Stomach (tissue), 9 donors: Measurements from ENCODE around the gene USP8. TPM values are rescaled to one million over a fixed set of nuclear protein-coding genes. Genes with fewer than 3 reads are reported as not detected.

ENCODE experiments used
- DNase-seq, 2 donors: peaks; one replicate each; pipeline versions ENCODE4 v3.0.0 to v3.0.0-alpha.2; 2013 to 2019
- H3K27ac ChIP-seq, 5 donors: fragments of 200-600 bp in 4 of 5; sonication (generic) in 4 of 5; one replicate each; pipeline ENCODE4 v1.5.1; 2013 to 2019; ENCODE audit warnings: mild to moderate bottlenecking in 1 of 5, moderate library complexity in 1 of 5
- H3K27me3 ChIP-seq, 3 donors: fragments of 200-600 bp; sonication (generic); one replicate each; pipeline ENCODE4 v1.5.1; 2017 to 2019; ENCODE audit warnings: mixed run types in 1 of 3
- H3K36me3 ChIP-seq, 4 donors: fragments of 200-600 bp; sonication (generic); 1 replicate in 3 of 4; 2 replicates in 1 of 4; pipeline ENCODE4 v1.5.1; 2016 to 2019
- H3K4me1 ChIP-seq, 4 donors: fragments of 200-600 bp; sonication (generic); one replicate each; pipeline ENCODE4 v1.5.1; 2016 to 2019
- H3K4me3 ChIP-seq, 4 donors: fragments of 200-600 bp; sonication (generic) in 3 of 4; one replicate each; pipeline ENCODE4 v1.5.1; 2016 to 2019; ENCODE audit warnings: mild to moderate bottlenecking in 1 of 4
- H3K9me3 ChIP-seq, 4 donors: fragments of 200-600 bp; sonication (generic); one replicate each; pipeline ENCODE4 v1.5.1; 2016 to 2019
- EP300 ChIP-seq: sonication (generic); formaldehyde crosslinking; IDR thresholded peaks from one replicate; pipeline ENCODE4 v1.6.1; 2017; ENCODE audit warnings: antibody characterized with exemption
- POLR2A ChIP-seq, 4 donors: fragments of 450-650 bp; IDR thresholded peaks; one replicate each; pipeline ENCODE4 v1.6.1; 2016; ENCODE audit warnings: antibody characterized with exemption in 4 of 4, control low read depth in 2 of 4, mild to moderate bottlenecking in 1 of 4, moderate library complexity in 1 of 4
- POLR2AphosphoS5 ChIP-seq, 3 donors: sonication (generic); formaldehyde crosslinking; IDR thresholded peaks; one replicate each; pipeline ENCODE4 v1.6.1; 2016; ENCODE audit warnings: antibody characterized with exemption in 3 of 3
- WGBS, 5 donors: extraction: QIAGEN DNeasy Blood & Tissue Kit in 3 of 5; methylation state at CpG; one replicate each; pipeline versions ENCODE4 v1.1.5 to v1.1.7; 2013 to 2018; 5-methylcytosine and 5-hydroxymethylcytosine counted together
- intact Hi-C: fragments of 100-400 bp; cut with DNase I; formaldehyde crosslinking; loops from one replicate; pipeline ENCODE4 v1.15.1; 2023; ENCODE audit warnings: low total_unique reads
- polyA plus RNA-seq, 3 donors: library from polyadenylated mRNA; stranded (reverse); fragments of 200-250 nt; gene quantifications; one replicate each; pipeline ENCODE4 v1.2.3, GENCODE V29; 2013
- total RNA-seq, 5 donors: library from RNA; depleted of rRNA; stranded (reverse); fragments of >200 nt; gene quantifications; one replicate each; pipeline versions ENCODE4 v1.1.0 to v1.2.3, GENCODE V29; 2014 to 2016
- TF ChIP-seq, protein P1 (sequence below), 7 experiments: fragments of 450-650 bp in 4 of 7; fragments of 200-600 bp in 3 of 7; sonication (generic) in 3 of 7; IDR thresholded peaks; one replicate each; pipeline ENCODE4 v1.5.1; 2016 to 2019; ENCODE audit warnings: antibody characterized with exemption in 7 of 7, control low read depth in 2 of 7, mild to moderate bottlenecking in 1 of 7
- donor health status: healthy with polysubstance abuse.
- donor health status: Bipolar disorder and iron deficiency.
- donor health status: healthy.

USP8 gene
- total and polyA plus RNA-seq, 8 donors: 13.7 to 73.9 (median 30.1) TPM

DNA sequence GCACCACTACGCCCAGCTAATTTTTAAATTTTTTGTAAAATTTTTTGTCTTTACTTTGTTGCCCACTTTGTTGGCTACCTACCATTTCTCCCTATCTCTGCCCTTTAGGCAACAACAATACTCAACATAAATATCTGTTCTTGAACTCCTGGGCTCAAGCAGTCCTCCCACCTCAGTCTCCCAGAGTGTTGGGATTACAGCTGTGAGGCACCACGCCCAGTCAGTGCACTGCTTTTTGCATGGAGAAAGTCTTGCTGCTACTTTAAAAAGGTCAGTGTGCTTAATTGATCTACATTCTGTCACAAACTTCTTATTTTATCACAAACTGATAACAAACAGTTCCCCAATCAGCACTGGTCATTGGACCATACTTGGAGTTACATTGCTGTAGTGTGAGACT, 8.0 kb downstream of the USP8 start:
- Histone ChIP-seq H3K4me1 (peaks cover 0 to 63% (median 29%) of the 10 kb centered on the region in 4 donors), H3K27ac (no peak overlapping the region), H3K36me3 (peaks cover 5 to 31% (median 24%) of the 10 kb centered on the region in 4 donors), H3K9me3 (no peaks in the 10 kb centered on the region), H3K4me3 (no peak overlapping the region), H3K27me3 (no peaks in the 10 kb centered on the region)
- DNase-seq: no peak
- intact Hi-C loops: no loop called here
- WGBS, 5 donors: 68 to 87% (median 79%) methylated on average over 2 of the region's 2 CpGs
- TF ChIP-seq POLR2AphosphoS5 (IDR thresholded peaks at IDR 0.05): no peak
- TF ChIP-seq, protein P1, sequence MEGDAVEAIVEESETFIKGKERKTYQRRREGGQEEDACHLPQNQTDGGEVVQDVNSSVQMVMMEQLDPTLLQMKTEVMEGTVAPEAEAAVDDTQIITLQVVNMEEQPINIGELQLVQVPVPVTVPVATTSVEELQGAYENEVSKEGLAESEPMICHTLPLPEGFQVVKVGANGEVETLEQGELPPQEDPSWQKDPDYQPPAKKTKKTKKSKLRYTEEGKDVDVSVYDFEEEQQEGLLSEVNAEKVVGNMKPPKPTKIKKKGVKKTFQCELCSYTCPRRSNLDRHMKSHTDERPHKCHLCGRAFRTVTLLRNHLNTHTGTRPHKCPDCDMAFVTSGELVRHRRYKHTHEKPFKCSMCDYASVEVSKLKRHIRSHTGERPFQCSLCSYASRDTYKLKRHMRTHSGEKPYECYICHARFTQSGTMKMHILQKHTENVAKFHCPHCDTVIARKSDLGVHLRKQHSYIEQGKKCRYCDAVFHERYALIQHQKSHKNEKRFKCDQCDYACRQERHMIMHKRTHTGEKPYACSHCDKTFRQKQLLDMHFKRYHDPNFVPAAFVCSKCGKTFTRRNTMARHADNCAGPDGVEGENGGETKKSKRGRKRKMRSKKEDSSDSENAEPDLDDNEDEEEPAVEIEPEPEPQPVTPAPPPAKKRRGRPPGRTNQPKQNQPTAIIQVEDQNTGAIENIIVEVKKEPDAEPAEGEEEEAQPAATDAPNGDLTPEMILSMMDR (IDR thresholded peaks at IDR 0.05): no peak
- no peak for TF ChIP-seq EP300
- TF ChIP-seq POLR2A (IDR thresholded peaks at IDR 0.05): no peak

DNA sequence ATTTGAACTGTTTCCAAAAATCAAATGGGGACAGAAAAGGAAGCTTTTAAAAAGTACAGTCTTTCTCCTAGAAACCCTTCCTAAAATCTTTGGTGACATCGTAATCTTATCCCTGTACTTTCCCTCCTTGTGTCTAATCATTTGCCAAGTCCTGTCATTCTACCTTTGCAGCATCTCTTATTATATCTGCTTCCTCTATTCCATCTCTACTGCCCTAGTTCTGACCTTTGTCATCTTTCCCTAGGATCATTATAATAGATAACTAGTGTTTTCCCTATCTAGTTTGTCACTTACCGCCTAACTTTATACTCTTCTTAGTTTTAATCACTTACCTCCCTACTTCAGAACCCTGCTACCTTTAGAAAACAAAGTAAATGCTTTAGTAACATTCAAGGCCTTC, 11.6 kb downstream of the USP8 start:
- Histone ChIP-seq H3K36me3 (peaks cover 20 to 45% (median 38%) of the 10 kb centered on the region in 4 donors), H3K27ac (no peak overlapping the region), H3K4me3 (no peak overlapping the region), H3K4me1 (peaks cover 0 to 31% (median 11%) of the 10 kb centered on the region in 4 donors), H3K9me3 (no peaks in the 10 kb centered on the region), H3K27me3 (no peaks in the 10 kb centered on the region)
- TF ChIP-seq POLR2A (IDR thresholded peaks at IDR 0.05) (no peak), EP300 (no peak), POLR2AphosphoS5 (IDR thresholded peaks at IDR 0.05) (no peak)
- TF ChIP-seq, protein P1 (IDR thresholded peaks at IDR 0.05): no peak
- intact Hi-C loops: no loop called here
- 77 to 87% (median 85%) methylated on average over 2 of the region's 2 CpGs for WGBS, 5 donors
- DNase-seq: no peak

DNA sequence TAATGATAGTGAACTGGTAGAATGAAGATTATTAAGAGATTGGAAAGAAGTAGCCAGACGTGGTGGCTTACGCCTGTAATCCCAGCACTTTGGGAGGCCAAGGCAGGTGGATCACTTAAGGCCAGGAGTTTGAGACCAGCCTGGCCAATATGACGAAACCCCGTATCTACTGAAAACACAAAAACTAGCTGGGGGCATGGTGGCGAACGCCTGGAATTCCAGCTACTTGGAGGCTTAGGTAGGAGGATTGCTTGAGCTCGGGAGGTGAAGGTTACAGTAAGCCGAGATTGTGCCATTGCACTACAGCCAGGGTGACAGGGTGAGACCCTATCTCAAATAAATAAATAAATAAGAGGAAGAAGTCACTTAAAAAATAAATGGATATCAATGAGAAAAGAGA, 14.0 kb downstream of the USP8 start:
- TF ChIP-seq, protein P1 (IDR thresholded peaks at IDR 0.05): no peak
- TF ChIP-seq POLR2AphosphoS5 (IDR thresholded peaks at IDR 0.05): no peak
- no peak for TF ChIP-seq POLR2A (IDR thresholded peaks at IDR 0.05)
- no peak for TF ChIP-seq EP300
- Histone ChIP-seq H3K27me3 (no peaks in the 10 kb centered on the region), H3K27ac (no peak overlapping the region), H3K9me3 (no peaks in the 10 kb centered on the region), H3K4me1 (peaks cover 0 to 17% (median 6%) of the 10 kb centered on the region in 4 donors), H3K36me3 (peaks cover 26 to 57% (median 52%) of the 10 kb centered on the region in 4 donors), H3K4me3 (no peak overlapping the region)
- intact Hi-C loops: no loop called here
- 93 to 95% (median 94%) methylated on average over 8 of the region's 8 CpGs for WGBS, 5 donors
- DNase-seq: no peak

DNA sequence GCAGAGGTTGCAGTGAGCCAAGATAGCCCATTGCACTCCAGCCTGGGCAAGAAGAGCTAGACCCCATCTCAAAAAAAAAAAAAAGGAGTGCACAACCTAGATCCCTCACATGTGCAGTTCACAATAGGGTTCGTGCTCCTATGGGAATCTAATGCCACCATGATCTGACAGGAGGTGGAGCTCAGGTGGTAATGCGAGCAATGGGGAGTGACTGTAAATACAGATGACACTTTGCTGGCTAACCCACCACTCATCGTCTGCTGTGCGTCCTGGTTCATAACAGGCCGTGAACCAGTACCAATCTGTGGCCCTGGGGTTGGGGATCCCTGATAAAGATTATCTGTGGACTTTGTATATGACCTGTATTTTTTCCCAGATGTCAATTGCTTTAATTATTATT, 16.7 kb downstream of the USP8 start:
- TF ChIP-seq POLR2AphosphoS5 (IDR thresholded peaks at IDR 0.05) (no peak), EP300 (no peak), POLR2A (IDR thresholded peaks at IDR 0.05) (no peak)
- TF ChIP-seq, protein P1 (IDR thresholded peaks at IDR 0.05): no peak
- Histone ChIP-seq H3K36me3 (peaks cover 30 to 66% (median 63%) of the 10 kb centered on the region in 4 donors), H3K9me3 (no peaks in the 10 kb centered on the region), H3K4me3 (no peak overlapping the region), H3K27ac (no peak overlapping the region), H3K4me1 (peaks cover 0 to 9% (median 0%) of the 10 kb centered on the region in 4 donors), H3K27me3 (no peaks in the 10 kb centered on the region)
- 93 to 98% (median 95%) methylated on average over 5 of the region's 5 CpGs for WGBS, 5 donors
- no peak for DNase-seq
- intact Hi-C loops: no loop called here
